ENCODE results near the gene UGGT1. TPM values are rescaled to one million over a fixed set of nuclear protein-coding genes. Genes with fewer than 3 reads are reported as not detected.

The UGGT1 gene
- total RNA-seq, 1 experiment from 2014 or later, result 51.8 TPM

DNA sequence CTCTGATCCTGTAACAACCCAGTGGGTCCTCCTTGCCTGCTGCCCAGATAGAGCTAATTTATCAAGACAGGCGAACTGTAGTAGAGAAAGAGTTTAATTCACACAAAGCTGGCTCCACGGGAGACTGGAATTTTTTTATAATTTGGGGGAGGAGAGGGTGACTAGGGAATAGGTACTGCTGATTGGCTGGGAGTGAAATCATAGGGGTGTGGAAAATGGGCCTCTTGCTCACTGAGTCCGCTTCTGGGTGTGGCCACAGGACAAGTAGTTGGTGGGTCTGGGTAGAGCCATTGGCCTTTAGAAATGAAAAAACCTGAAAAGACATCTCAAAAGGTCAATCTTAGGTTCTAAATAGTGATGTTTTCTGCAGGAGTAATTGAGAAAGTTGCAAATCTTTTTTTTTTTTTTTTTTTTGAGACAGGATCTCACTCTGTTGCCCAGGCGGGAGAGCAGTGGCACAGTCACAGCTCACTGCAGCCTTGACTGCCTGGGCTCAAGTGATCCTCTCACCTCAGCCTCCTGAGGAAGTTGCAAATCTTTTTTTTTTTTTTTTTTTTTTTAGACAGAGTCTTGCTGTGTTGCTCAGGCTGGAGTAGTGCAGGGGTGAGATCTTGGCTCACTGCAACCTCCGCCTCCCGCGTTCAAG is 14.4 kb upstream of the UGGT1 start (continued):
- TF ChIP-seq, protein P1, sequence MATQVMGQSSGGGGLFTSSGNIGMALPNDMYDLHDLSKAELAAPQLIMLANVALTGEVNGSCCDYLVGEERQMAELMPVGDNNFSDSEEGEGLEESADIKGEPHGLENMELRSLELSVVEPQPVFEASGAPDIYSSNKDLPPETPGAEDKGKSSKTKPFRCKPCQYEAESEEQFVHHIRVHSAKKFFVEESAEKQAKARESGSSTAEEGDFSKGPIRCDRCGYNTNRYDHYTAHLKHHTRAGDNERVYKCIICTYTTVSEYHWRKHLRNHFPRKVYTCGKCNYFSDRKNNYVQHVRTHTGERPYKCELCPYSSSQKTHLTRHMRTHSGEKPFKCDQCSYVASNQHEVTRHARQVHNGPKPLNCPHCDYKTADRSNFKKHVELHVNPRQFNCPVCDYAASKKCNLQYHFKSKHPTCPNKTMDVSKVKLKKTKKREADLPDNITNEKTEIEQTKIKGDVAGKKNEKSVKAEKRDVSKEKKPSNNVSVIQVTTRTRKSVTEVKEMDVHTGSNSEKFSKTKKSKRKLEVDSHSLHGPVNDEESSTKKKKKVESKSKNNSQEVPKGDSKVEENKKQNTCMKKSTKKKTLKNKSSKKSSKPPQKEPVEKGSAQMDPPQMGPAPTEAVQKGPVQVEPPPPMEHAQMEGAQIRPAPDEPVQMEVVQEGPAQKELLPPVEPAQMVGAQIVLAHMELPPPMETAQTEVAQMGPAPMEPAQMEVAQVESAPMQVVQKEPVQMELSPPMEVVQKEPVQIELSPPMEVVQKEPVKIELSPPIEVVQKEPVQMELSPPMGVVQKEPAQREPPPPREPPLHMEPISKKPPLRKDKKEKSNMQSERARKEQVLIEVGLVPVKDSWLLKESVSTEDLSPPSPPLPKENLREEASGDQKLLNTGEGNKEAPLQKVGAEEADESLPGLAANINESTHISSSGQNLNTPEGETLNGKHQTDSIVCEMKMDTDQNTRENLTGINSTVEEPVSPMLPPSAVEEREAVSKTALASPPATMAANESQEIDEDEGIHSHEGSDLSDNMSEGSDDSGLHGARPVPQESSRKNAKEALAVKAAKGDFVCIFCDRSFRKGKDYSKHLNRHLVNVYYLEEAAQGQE (IDR thresholded peaks at IDR 0.05; ENCODE audit: low read depth), result no peak
- no peak for TF ChIP-seq RAD21 (IDR thresholded peaks at IDR 0.05; ENCODE audit: low read depth)
- no peak for TF ChIP-seq CEBPB (IDR thresholded peaks at IDR 0.05; ENCODE audit: low read depth)
- TF ChIP-seq EGR1 (IDR thresholded peaks at IDR 0.05; ENCODE audit: low read depth), result no peak
- no peak for TF ChIP-seq ELF1 (IDR thresholded peaks at IDR 0.05; ENCODE audit: borderline replicate concordance, low read depth)
- no peak for TF ChIP-seq SIN3A (IDR thresholded peaks at IDR 0.05; ENCODE audit: low read depth)
- TF ChIP-seq ZNF274 (IDR thresholded peaks at IDR 0.05; ENCODE audit: low read depth, low read length), result no peak
- TF ChIP-seq FOSL1 (IDR thresholded peaks at IDR 0.05; ENCODE audit: low read depth), result no peak
- no peak for TF ChIP-seq JUND (IDR thresholded peaks at IDR 0.05)

DNA sequence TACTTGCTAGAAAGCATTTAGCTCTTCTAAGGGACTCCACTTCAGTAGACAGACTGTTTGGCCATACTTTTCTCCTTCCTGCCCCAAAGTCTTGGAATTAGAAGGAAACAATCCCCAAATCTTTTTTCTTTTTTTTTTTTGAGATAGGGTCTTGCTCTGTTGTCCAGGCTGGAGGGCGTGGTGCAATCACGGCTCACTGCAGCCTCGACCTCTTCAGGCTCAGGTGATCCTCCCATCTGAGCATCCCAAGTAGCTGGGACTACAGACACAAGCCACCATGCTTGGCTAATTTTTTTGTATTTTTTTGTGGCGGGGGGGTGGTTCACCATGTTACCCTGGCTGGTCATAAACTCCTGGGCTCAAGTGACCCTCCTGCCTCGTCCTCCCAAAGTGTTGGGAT is 6.2 kb upstream of the UGGT1 start:
- Histone ChIP-seq H3K79me2 (ENCODE audit: insufficient read depth, low read length) (no peaks in the 10 kb centered on the region), H3K4me3 (replicated peaks in 1 of 2; ENCODE audit: low read depth in 1 of 2, low read length in 2 of 2) (no peak overlapping the region), H3K4me1 (ENCODE audit: control insufficient read depth in 1 of 2, insufficient read depth in 2 of 2, low read length in 2 of 2) (peaks cover 2 to 5% of the 10 kb centered on the region in 2 experiments; a peak in 2 of 4 replicates), H3K36me3 (ENCODE audit: control insufficient read depth in 1 of 2, insufficient read depth in 2 of 2, low read length in 2 of 2) (no peaks in the 10 kb centered on the region), H3K27me3 (ENCODE audit: insufficient read depth, low read length) (no peaks in the 10 kb centered on the region), H3K9ac (ENCODE audit: low read length) (no peak overlapping the region), H3K9me2 (ENCODE audit: insufficient read depth) (no peaks in the 10 kb centered on the region), H3K4me2 (ENCODE audit: low read length) (no peak overlapping the region), H3K27ac (ENCODE audit: low read depth, low read length) (no peak overlapping the region), H2AFZ (ENCODE audit: low read depth, low read length, poor library complexity, severe bottlenecking) (no peak overlapping the region), H3K9me3 (ENCODE audit: control insufficient read depth in 1 of 2, insufficient read depth in 1 of 2, low read depth in 1 of 2, low read length in 2 of 2) (peaks cover 0 to 4% of the 10 kb centered on the region in 2 experiments; a peak in 1 of 4 replicates), H4K20me1 (ENCODE audit: insufficient read depth) (no peaks in the 10 kb centered on the region)
- ATAC-seq, result no peak
- no TSS peak for BruUV-seq (replicated peaks)
- no peak for DNase-seq (ENCODE audit: low read depth, low spot score)
- no peak for TF ChIP-seq EZH2phosphoT487 (IDR thresholded peaks at IDR 0.05; ENCODE audit: borderline replicate concordance)
- no peak for TF ChIP-seq POLR2A (IDR thresholded peaks at IDR 0.05; ENCODE audit: borderline replicate concordance, extremely low read depth, insufficient read depth, insufficient read length)
- TF ChIP-seq, protein P2, sequence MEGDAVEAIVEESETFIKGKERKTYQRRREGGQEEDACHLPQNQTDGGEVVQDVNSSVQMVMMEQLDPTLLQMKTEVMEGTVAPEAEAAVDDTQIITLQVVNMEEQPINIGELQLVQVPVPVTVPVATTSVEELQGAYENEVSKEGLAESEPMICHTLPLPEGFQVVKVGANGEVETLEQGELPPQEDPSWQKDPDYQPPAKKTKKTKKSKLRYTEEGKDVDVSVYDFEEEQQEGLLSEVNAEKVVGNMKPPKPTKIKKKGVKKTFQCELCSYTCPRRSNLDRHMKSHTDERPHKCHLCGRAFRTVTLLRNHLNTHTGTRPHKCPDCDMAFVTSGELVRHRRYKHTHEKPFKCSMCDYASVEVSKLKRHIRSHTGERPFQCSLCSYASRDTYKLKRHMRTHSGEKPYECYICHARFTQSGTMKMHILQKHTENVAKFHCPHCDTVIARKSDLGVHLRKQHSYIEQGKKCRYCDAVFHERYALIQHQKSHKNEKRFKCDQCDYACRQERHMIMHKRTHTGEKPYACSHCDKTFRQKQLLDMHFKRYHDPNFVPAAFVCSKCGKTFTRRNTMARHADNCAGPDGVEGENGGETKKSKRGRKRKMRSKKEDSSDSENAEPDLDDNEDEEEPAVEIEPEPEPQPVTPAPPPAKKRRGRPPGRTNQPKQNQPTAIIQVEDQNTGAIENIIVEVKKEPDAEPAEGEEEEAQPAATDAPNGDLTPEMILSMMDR (IDR thresholded peaks at IDR 0.05 in 2 of 3, conservative IDR thresholded peaks at IDR 0.05 in 1 of 3; ENCODE audit: borderline replicate concordance in 1 of 3, insufficient read depth in 1 of 3, low read depth in 2 of 3, low read length in 2 of 3), result no peak
- TF ChIP-seq POLR2AphosphoS5 (IDR thresholded peaks at IDR 0.05; ENCODE audit: low read depth, low read length), result no peak
- no peak for TF ChIP-seq CEBPB (IDR thresholded peaks at IDR 0.05; ENCODE audit: low read depth)
- TF ChIP-seq JUND (IDR thresholded peaks at IDR 0.05), result no peak
- TF ChIP-seq RAD21 (IDR thresholded peaks at IDR 0.05; ENCODE audit: low read depth), result no peak
- no peak for TF ChIP-seq ZFX (IDR thresholded peaks at IDR 0.05)
- TF ChIP-seq YY1 (IDR thresholded peaks at IDR 0.05; ENCODE audit: extremely low read depth, insufficient replicate concordance, low read depth, low read length), result no peak
- ChIA-PET RAD21 (ENCODE audit: low non-redundant PET in 1 of 2, low total read pairs in 2 of 2, uncharacterized antibody in 2 of 2, unreplicated experiment in 2 of 2) (interaction anchor here in 1 of 2 experiments (0.7 kb wide), 1 partner anchor 494 kb away, joined by 3 read pairs; no protein-coding TSS in a partner anchor), POLR2A (no interaction called here), CTCF (no interaction called here)
- intact Hi-C loops (cut with micrococcal nuclease), result no loop called here

All from HCT116 (cell line).